CD14-positive monocyte (primary cell): Measurements from ENCODE around the gene SPATS2. TPM values are rescaled to one million over a fixed set of nuclear protein-coding genes. Genes with fewer than 3 reads are reported as not detected.

Experiments used
- DNase-seq, 3 donors: peaks; one replicate each; pipeline ENCODE4 v3.0.0-alpha.2; 2011 to 2022
- H2AFZ ChIP-seq: 2 replicates; pipeline ENCODE4 v1.6.0; 2012; ENCODE audit warnings: mild to moderate bottlenecking, low read depth, low read length, inconsistent platforms; ENCODE audit not compliant: insufficient read depth, poor library complexity, severe bottlenecking
- H3K27ac ChIP-seq, 2 donors: 1 replicate in 1 of 2; 2 replicates in 1 of 2; pipeline ENCODE4 v1.5.1; 2012 to 2013; ENCODE audit warnings: low read length in 2 of 2, control low read depth in 1 of 2, inconsistent platforms in 1 of 2, low read depth in 1 of 2, mild to moderate bottlenecking in 1 of 2
- H3K27me3 ChIP-seq, 2 donors: one replicate each; pipeline versions ENCODE4 v1.6.0 to v1.6.1; 2011 to 2013; ENCODE audit warnings: low read length in 2 of 2; ENCODE audit not compliant: control insufficient read depth in 2 of 2, insufficient read depth in 2 of 2
- H3K36me3 ChIP-seq, 2 donors: replicated peaks in 1 of 2; 1 replicate in 1 of 2; 2 replicates in 1 of 2; pipeline versions ENCODE4 v1.5.1 to v1.6.1; 2012 to 2013; ENCODE audit warnings: low read length in 2 of 2, control low read depth in 1 of 2, inconsistent platforms in 1 of 2, mild to moderate bottlenecking in 1 of 2; ENCODE audit not compliant: insufficient read depth in 2 of 2, control insufficient read depth in 1 of 2
- H3K4me1 ChIP-seq, 2 donors: 1 replicate in 1 of 2; 2 replicates in 1 of 2; pipeline versions ENCODE4 v1.5.1 to v1.6.1; 2012 to 2013; ENCODE audit warnings: low read length in 2 of 2, control low read depth in 1 of 2, inconsistent platforms in 1 of 2, mild to moderate bottlenecking in 1 of 2, moderate library complexity in 1 of 2; ENCODE audit not compliant: insufficient read depth in 2 of 2, control insufficient read depth in 1 of 2
- H3K4me2 ChIP-seq: replicated peaks from 2 replicates; pipeline ENCODE3; 2012; ENCODE audit warnings: low read length, moderate library complexity, mild to moderate bottlenecking; ENCODE audit not compliant: poor library complexity, severe bottlenecking; ENCODE audit errors: extremely low read depth
- H3K4me3 ChIP-seq, 3 experiments: fragments of 200-600 bp in 1 of 3; sonication (generic) in 1 of 3; replicated peaks in 1 of 3; 1 replicate in 2 of 3; 2 replicates in 1 of 3; pipeline ENCODE4 v1.5.1; 2011 to 2013; ENCODE audit warnings: low read length in 3 of 3, mild to moderate bottlenecking in 3 of 3, control low read depth in 2 of 3, low read depth in 2 of 3, inconsistent platforms in 1 of 3, moderate library complexity in 1 of 3
- H3K79me2 ChIP-seq: 2 replicates; pipeline ENCODE4 v1.6.0; 2012; ENCODE audit warnings: mild to moderate bottlenecking, control low read depth, inconsistent platforms, low read length, moderate library complexity; ENCODE audit not compliant: insufficient read depth
- H3K9ac ChIP-seq: 2 replicates; pipeline ENCODE4 v1.6.0; 2017; ENCODE audit warnings: low read length, mild to moderate bottlenecking; ENCODE audit not compliant: insufficient read depth, poor library complexity, severe bottlenecking
- H3K9me3 ChIP-seq, 2 donors: replicated peaks in 1 of 2; 1 replicate in 1 of 2; 2 replicates in 1 of 2; pipeline versions ENCODE4 v1.5.1 to v1.6.1; 2012 to 2013; ENCODE audit warnings: low read length in 2 of 2, control low read depth in 1 of 2; ENCODE audit not compliant: control insufficient read depth in 1 of 2, insufficient read depth in 1 of 2
- H4K20me1 ChIP-seq: 2 replicates; pipeline ENCODE4 v1.6.0; 2012; ENCODE audit warnings: mild to moderate bottlenecking, low read length, control low read depth, moderate library complexity; ENCODE audit not compliant: insufficient read depth
- H3K27ac Mint-ChIP-seq, 7 donors: one replicate each; pipeline ENCODE4 v1.8.0; 2020; ENCODE audit warnings: mild to moderate bottlenecking in 7 of 7, mixed read lengths in 7 of 7, moderate library complexity in 6 of 7, inconsistent platforms in 2 of 7
- H3K27me3 Mint-ChIP-seq, 3 donors: one replicate each; pipeline ENCODE4 v1.8.0; 2021 to 2022; ENCODE audit warnings: low read depth in 3 of 3, mild to moderate bottlenecking in 3 of 3, mixed read lengths in 3 of 3, moderate library complexity in 3 of 3, inconsistent platforms in 1 of 3
- H3K36me3 Mint-ChIP-seq, 2 donors: one replicate each; pipeline ENCODE4 v1.8.0; 2020; ENCODE audit warnings: mixed read lengths in 2 of 2, inconsistent platforms in 1 of 2, mild to moderate bottlenecking in 1 of 2
- H3K4me1 Mint-ChIP-seq: one replicate; pipeline ENCODE4 v1.8.0; 2020; ENCODE audit warnings: mild to moderate bottlenecking, mixed read lengths
- H3K4me3 Mint-ChIP-seq, 2 donors: one replicate each; pipeline ENCODE4 v1.8.0; 2020; ENCODE audit warnings: mild to moderate bottlenecking in 2 of 2, mixed read lengths in 2 of 2, moderate library complexity in 1 of 2
- H3K9me3 Mint-ChIP-seq, 7 donors: one replicate each; pipeline ENCODE4 v1.8.0; 2020 to 2022; ENCODE audit warnings: mixed read lengths in 7 of 7, mild to moderate bottlenecking in 6 of 7, moderate library complexity in 6 of 7, inconsistent platforms in 2 of 7
- WGBS: methylation state at CpG from one replicate; pipeline ENCODE4 v1.1.5; 2013; ENCODE audit warnings: missing lambda C conversion rate; ENCODE audit not compliant: insufficient coverage; 5-methylcytosine and 5-hydroxymethylcytosine counted together
- intact Hi-C, 2 donors: fragments of 100-400 bp; cut with micrococcal nuclease; formaldehyde crosslinking; loops; one replicate each; pipeline versions ENCODE4 v1.15.0 to v1.15.1; 2023
- polyA plus RNA-seq, 3 donors: library from polyadenylated mRNA; depleted of rRNA in 1 of 3; unstranded in 2 of 3; stranded (reverse) in 1 of 3; fragments of 300-500 nt in 2 of 3; fragments of >200 nt in 1 of 3; fragmentation: Illumina TruSeq in 2 of 3; gene quantifications; 1 replicate in 2 of 3; 2 replicates in 1 of 3; pipeline ENCODE4 v1.2.3, GENCODE V29; 2012 to 2021
- TF ChIP-seq, protein P1 (sequence below): fragments of 200-600 bp; IDR thresholded peaks from one replicate; pipeline ENCODE4 v1.8.0; 2022; ENCODE audit warnings: antibody characterized with exemption, mild to moderate bottlenecking

Gene SPATS2
- polyA plus RNA-seq, 3 donors = 1.1 to 3.2 (median 1.8) TPM

DNA sequence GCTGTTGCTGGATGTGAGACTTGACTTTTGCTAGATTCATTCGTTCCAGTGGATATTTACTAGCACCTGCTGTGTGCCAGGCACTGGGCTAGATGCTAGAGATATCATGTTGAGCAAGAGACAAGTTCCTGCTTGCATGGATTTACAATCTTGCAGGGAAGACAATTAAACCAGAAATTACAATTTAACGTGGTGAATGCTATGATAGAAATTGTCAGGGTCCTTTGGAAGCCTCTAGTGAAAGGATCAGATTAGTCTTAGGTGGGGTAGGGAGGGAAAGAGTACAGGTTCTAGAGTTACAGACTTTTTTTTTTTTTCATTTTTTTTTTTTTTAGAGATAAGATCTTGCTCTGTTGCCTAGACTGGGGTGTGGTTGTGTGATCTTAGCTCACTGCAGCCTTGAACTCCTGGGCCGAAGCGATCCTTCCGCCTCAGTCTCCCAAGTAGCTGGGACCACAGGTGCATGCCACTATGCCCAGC, 36.7 kb downstream of the SPATS2 start:
- H3K4me1 Mint-ChIP-seq = no peaks in the 10 kb centered on the region
- H3K4me1 ChIP-seq = no peaks in the 10 kb centered on the region
- no peak overlapping the region for H3K4me3 Mint-ChIP-seq
- H3K4me3 ChIP-seq = no peak overlapping the region
- no peak overlapping the region for H3K27ac Mint-ChIP-seq
- H4K20me1 ChIP-seq = no peaks in the 10 kb centered on the region
- H3K36me3 ChIP-seq = no peaks in the 10 kb centered on the region
- H3K9ac ChIP-seq = no peak overlapping the region
- no peaks in the 10 kb centered on the region for H3K27me3 ChIP-seq
- H3K79me2 ChIP-seq = no peaks in the 10 kb centered on the region
- H2AFZ ChIP-seq = no peak overlapping the region
- no peak for DNase-seq
- no peak overlapping the region for H3K27ac ChIP-seq
- H3K9me3 Mint-ChIP-seq = no peaks in the 10 kb centered on the region
- TF ChIP-seq, protein P1, sequence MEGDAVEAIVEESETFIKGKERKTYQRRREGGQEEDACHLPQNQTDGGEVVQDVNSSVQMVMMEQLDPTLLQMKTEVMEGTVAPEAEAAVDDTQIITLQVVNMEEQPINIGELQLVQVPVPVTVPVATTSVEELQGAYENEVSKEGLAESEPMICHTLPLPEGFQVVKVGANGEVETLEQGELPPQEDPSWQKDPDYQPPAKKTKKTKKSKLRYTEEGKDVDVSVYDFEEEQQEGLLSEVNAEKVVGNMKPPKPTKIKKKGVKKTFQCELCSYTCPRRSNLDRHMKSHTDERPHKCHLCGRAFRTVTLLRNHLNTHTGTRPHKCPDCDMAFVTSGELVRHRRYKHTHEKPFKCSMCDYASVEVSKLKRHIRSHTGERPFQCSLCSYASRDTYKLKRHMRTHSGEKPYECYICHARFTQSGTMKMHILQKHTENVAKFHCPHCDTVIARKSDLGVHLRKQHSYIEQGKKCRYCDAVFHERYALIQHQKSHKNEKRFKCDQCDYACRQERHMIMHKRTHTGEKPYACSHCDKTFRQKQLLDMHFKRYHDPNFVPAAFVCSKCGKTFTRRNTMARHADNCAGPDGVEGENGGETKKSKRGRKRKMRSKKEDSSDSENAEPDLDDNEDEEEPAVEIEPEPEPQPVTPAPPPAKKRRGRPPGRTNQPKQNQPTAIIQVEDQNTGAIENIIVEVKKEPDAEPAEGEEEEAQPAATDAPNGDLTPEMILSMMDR = no peak
- WGBS = 86% methylated on average over 5 of the region's 5 CpGs
- no peak overlapping the region for H3K4me2 ChIP-seq
- intact Hi-C loops = no loop called here
- no peaks in the 10 kb centered on the region for H3K9me3 ChIP-seq
- peaks cover 0 to 1% (median 0%) of the 10 kb centered on the region in 3 donors for H3K27me3 Mint-ChIP-seq
- no peaks in the 10 kb centered on the region for H3K36me3 Mint-ChIP-seq

DNA sequence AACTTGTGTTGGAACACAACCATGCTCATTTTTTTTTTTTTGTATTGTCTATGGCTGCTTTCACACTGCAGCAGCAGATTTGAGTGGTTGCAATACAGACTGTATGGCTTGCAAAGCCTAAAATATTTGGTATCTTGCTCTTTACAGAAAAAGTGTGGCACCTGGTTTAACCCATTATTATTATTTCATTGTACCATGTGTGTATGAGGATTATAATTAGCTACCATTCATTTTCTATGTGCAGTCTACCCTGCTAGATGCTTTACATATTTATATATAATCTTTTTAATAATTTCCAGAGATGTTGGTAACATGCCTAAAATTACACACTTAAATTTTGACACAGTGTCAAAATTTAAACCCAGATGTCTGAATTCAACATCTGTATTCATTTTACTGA, 37.7 kb downstream of the SPATS2 start:
- Mint-ChIP-seq H3K4me3 (no peak overlapping the region), H3K9me3 (no peaks in the 10 kb centered on the region), H3K27ac (no peak overlapping the region), H3K36me3 (no peaks in the 10 kb centered on the region), H3K27me3 (peaks cover 0 to 1% (median 0%) of the 10 kb centered on the region in 3 donors), H3K4me1 (no peaks in the 10 kb centered on the region)
- TF ChIP-seq, protein P1 = no peak
- no peak overlapping the region for H3K9ac ChIP-seq
- H3K4me1 ChIP-seq = no peaks in the 10 kb centered on the region
- DNase-seq = no peak
- H3K27me3 ChIP-seq = no peaks in the 10 kb centered on the region
- no peaks in the 10 kb centered on the region for H4K20me1 ChIP-seq
- no peak overlapping the region for H3K4me3 ChIP-seq
- H3K79me2 ChIP-seq = no peaks in the 10 kb centered on the region
- no peaks in the 10 kb centered on the region for H3K36me3 ChIP-seq
- no peak overlapping the region for H3K4me2 ChIP-seq
- H2AFZ ChIP-seq = no peak overlapping the region
- no peak overlapping the region for H3K27ac ChIP-seq
- intact Hi-C loops = no loop called here
- H3K9me3 ChIP-seq = no peaks in the 10 kb centered on the region
